NK-92 (cell line): ENCODE results near the gene NAALADL1.

ENCODE experiments used
- DNase-seq: peaks from one replicate; lab custom pipeline; 2025; ENCODE audit not compliant: unreplicated experiment; lab: John Stamatoyannopoulos, UW

The NAALADL1 gene

DNA sequence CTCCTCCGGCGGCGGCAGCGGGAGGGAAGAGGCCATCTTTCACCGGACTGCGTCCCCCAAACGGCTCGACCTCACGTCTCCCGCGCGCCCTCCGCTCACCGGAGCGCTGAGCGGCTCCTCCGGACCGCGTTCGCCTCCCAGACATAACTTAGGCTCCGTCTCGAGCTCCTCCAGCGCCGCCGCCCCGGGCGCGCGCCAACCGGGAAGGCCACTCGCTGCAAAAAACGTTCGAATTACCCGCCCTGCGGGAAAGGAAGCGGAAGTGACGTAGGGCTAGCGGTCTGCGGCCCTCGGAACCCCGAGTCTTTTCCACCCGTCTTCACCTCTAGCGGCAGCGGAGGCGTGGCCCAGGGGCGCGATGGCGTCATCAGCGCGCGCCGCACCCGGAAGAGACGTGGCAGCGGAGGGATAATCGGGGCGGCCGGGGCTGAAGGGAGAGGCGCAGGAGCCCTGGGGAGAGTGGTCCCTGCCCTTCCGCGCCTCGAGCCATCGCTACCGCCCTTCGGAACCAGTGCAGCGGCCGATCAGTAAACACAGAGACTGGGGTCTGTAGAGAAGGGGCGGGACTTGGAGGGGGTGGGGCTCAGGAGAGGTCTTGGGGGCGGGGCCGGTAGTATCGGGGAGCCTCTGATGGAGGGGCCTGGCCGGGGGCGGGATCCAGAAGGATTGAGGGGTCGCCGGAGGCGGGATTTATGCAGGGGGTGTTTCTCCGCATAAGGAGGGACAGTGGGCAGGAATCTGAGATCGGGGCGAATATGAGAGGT lies 25.7 kb upstream of the NAALADL1 start, which contains the start of the genes CDCA5 and ZFPL1:
Gene CDCA5 (minus strand): TSS at position 207 of the 764 bp plus-strand sequence. CDS start 62 bp downstream, at position 145.
Gene ZFPL1 (plus strand): TSS at position 389 of the 764 bp plus-strand sequence. CDS start 477 bp downstream, outside the sequence.
- peak; percentile 73 for DNase-seq

GRCh38 chr11:65083134-65083833 lies 24.9 kb upstream of the NAALADL1 start:
- no peak for DNase-seq

DNA sequence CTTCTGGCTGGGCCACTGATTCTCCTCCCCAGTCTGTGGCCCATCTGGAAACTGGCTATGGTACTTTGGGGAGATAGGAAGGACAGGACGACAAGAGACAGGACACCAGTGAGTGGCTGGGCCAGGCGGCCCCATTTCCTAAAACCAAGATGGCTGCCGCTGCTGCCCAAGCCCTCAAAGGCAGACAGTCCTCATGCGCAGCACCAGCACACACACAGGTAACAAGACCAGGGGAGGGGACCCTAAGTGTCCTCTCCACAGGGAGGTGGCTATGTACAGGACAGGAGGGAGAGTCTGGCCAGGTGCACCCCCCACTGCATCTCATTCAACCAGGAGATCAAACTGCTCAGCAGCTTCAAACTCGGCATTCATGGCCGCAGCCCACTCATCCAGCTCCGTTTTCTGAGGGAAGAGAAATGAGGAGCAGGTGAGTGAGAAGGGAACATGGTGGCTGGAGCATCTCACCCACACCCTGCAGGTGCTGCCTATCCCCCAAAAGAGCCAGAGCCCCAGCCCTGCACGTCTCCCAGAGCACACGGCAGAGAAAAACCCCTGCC lies 20.5 kb upstream of the NAALADL1 start:
- DNase-seq, result no peak

- DNase-seq, result no peak
Observed at GRCh38 chr11:65078151-65078550, 19.8 kb upstream of the NAALADL1 start.

- no peak for DNase-seq
Observed at GRCh38 chr11:65077451-65077850, 19.1 kb upstream of the NAALADL1 start.

GRCh38 chr11:65072631-65072966 lies 14.2 kb upstream of the NAALADL1 start:
- DNase-seq, result no peak

GRCh38 chr11:65071907-65072630 lies 13.7 kb upstream of the NAALADL1 start:
- no peak for DNase-seq

DNA sequence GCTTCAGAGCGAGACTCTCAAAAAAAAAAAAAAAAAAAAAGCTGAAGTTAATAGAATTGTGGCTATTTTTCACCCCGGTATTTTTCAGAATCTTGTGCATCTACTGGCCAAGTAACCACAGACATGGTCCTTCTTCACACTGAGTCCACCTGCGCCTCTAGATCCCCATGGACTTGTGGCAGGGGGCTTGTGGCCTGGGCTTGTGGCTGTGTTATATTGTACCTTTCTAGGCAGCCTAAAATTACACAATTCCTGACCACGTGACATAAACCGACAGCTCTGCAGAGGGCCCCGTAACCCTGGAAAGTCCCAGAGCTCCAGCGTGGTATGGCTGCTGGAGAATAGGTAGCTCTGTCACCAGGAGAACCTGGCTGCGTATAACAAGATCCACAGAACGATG lies 10.9 kb upstream of the NAALADL1 start:
- no peak for DNase-seq

DNA sequence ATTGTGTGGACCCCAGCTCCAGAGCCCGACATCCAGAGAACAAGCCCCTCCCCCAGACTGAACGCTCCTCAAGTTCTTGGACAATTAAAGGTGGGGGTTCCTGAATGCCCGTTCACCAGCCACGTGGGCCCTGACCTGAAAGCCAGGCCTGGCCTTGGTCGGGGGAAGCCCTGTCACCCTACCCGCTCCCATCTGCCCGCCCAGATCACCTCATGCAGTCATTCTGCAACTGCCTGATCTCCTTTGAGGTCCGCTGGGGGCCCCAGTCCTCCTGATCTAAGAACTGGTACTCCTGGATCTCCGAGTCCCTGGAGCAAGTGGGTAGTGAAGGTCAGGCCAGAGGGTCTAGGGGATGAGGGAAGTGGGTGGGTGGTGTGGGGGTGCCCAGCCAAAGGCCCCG lies 9.1 kb upstream of the NAALADL1 start:
- no peak for DNase-seq

GRCh38 chr11:65066805-65067291 lies 8.5 kb upstream of the NAALADL1 start:
- DNase-seq, result no peak

DNA sequence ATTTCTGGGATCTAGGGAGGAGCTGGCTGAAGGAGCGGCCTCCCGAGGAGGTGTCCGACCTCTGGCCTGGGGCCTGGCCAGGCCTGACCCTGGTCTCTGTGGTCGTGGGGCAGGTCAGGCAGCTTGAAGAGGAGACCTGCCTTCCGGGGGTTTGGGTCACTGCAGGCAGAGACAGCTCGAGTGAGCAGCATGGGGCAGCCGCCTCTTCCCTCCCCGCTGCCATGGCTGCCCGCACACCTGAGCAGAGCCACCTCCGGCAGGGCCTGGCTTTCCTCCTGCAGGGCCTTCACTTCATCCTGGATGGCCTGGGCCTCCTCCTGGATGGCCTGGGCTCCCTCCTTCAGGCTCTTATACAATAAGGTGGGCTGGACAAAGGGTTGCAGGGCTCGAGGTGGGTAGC lies 8.0 kb upstream of the NAALADL1 start:
- DNase-seq, result no peak

DNA sequence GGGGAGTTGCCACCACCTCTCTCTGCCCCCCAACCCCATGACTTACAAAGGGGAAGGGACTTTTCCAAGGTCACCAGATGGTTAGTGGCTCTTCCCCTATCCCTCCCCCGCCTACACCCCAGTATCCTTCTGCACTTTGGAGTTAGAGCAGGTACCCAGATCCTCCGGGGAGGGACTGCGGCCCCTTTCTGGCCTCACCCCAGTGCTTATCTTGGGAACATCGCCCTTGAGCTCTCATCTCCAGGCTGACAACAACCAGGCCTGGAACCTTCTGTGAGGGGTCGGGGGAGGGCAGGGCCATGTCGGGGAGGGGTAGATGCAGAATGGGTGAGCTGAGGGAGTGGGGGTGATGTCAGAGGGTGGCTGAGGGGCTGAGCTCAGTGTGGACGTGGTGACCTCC lies 7.5 kb upstream of the NAALADL1 start:
- DNase-seq, result no peak

GRCh38 chr11:65064847-65065240 lies 6.5 kb upstream of the NAALADL1 start:
- DNase-seq, result no peak

DNA sequence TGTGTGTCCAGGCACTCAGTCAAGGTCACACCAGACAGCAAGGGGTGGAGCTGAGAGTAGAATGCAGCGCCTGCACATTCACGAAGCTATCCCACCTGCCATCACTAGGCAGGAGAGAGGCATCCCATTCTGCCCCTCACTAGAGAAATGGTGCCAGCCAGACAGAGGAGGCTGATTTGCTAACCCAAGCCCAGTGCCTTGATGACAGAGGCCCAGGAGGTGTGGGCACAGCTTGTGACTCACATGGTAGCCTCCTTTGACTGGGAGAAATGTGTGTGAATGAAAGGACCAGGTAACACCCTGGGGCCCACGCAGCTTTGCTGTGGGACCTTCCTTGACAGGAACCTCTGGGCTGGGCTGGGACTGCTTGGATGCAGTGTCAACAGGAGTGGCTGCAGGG lies 5.2 kb upstream of the NAALADL1 start:
- DNase-seq, result no peak

- no peak for DNase-seq
Observed at GRCh38 chr11:65060913-65061408, 2.6 kb upstream of the NAALADL1 start.

GRCh38 chr11:65059959-65060824 lies 1.8 kb upstream of the NAALADL1 start:
- no peak for DNase-seq

DNA sequence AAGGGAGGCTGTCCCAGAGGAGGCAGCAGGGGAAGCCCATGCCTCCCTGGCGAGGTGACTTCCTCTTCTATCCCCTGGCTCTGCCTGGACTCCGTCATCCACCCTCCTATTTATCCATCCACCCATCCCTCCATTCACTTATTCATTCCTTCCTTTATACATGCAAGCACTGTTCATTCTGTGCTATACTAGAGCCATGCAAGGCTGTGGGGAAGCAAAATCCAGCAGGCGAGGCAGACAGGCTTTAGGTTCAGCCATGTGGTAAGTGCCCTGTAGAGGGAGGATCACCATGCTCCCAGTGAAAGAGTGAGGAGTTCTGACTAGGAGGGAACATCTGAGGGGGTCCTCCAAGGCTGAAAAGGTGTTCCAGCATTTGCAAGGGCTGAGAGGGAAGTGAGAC lies 1.2 kb upstream of the NAALADL1 start:
- DNase-seq, result no peak

GRCh38 chr11:65058012-65058411 lies 341 bp downstream of the NAALADL1 start:
- DNase-seq, result no peak

DNA sequence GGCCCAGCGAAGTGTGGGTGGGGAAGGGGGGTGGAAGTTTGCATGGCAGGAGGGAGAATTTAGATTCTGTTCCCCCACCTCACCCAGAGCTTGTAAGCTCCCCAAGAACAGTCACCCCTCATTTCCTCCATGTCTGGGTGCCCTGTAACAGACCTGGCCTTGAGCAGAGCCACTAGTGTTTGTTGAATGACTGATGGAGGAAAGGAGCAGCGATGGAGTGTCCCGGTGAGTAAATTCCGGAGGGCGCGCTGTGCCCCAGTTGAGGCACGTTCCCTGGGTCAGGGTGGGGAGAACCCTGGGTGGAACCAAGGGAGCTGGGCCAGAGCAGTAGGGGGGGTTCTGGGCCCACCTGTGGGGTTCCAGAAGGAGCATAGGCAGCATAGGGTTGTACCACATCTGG lies 827 bp downstream of the NAALADL1 start:
- DNase-seq, result no peak

DNA sequence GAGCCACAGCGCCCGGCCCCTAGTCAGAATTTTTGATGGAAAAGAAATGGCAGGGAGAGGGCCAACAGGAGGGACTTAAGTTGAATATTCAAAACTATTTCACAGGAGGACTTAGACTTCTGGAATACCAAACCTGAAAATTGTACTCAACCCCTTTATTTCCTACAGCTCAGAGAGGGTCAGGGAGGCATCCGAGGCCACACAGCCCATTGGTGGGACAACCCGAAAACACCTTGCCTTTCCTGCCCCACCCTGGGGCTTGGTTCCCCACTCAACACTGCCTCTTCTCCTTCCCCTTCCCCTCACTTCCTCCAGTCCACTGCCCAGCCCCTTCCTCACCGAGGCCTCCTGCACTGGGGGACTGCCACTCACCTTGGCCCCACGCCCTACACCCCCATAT lies 1.4 kb downstream of the NAALADL1 start:
- DNase-seq, result no peak
